Measurements from ENCODE around the gene DGCR6L.
"Not testable (repeated sequence)": the region's sequence is repeated elsewhere in the genome, so short reads cannot be mapped to it uniquely, and the experiment has no call there.

DNA sequence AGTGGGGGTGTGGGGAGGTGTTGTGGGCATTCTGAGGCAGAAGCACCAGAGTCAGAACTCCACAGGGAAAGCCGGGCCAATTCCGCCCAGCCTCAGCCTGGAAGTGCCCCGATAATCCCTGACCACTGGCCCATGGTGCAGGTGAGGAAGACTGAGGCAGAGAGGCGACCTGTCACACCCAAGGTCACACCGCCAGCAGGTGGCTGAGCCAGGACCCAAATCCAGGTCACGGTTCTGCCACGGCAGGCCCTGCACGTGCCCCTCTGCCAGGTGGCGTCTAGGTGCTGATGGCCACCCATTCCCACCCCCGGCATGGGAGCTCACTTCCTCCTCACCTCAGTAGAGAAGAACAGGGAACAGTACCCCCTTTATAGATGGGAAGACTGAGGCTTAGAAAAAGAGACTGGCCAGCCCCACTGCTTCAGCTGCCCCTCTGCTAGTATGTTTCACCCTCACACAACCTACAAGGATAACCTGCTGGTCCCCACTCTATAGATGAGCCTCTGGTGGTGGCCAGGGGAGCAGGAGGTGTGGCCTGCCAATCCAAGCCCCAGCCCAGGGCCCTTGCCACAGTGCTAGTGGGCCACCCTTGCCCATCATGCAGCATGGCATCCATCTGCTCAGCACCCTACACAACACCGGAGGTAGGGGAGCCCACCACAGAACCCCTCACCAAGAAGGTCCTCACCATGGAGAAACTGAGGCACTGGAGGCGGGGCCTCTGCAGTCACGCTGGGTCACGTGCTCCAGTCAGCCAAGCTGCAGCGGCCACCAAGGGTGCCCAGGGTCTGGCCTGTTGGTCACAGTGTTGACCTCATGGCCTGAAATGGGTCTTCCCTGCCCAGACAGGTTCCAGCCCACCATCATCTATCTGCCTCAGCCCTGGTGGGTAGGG, 53.8 kb downstream of the DGCR6L start:
- TF ChIP-seq, protein P1, sequence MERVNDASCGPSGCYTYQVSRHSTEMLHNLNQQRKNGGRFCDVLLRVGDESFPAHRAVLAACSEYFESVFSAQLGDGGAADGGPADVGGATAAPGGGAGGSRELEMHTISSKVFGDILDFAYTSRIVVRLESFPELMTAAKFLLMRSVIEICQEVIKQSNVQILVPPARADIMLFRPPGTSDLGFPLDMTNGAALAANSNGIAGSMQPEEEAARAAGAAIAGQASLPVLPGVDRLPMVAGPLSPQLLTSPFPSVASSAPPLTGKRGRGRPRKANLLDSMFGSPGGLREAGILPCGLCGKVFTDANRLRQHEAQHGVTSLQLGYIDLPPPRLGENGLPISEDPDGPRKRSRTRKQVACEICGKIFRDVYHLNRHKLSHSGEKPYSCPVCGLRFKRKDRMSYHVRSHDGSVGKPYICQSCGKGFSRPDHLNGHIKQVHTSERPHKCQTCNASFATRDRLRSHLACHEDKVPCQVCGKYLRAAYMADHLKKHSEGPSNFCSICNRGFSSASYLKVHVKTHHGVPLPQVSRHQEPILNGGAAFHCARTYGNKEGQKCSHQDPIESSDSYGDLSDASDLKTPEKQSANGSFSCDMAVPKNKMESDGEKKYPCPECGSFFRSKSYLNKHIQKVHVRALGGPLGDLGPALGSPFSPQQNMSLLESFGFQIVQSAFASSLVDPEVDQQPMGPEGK (CRISPR knock-in tag; IDR thresholded peaks at IDR 0.05; ENCODE audit: borderline replicate concordance): not testable (repeated sequence)
- TF ChIP-seq ZFP30 (CRISPR knock-in tag; IDR thresholded peaks at IDR 0.05); ISL1 (CRISPR knock-in tag; IDR thresholded peaks at IDR 0.05); PPARA (CRISPR knock-in tag; IDR thresholded peaks at IDR 0.05; ENCODE audit: borderline replicate concordance): not testable (repeated sequence)
- TF ChIP-seq, protein P2, sequence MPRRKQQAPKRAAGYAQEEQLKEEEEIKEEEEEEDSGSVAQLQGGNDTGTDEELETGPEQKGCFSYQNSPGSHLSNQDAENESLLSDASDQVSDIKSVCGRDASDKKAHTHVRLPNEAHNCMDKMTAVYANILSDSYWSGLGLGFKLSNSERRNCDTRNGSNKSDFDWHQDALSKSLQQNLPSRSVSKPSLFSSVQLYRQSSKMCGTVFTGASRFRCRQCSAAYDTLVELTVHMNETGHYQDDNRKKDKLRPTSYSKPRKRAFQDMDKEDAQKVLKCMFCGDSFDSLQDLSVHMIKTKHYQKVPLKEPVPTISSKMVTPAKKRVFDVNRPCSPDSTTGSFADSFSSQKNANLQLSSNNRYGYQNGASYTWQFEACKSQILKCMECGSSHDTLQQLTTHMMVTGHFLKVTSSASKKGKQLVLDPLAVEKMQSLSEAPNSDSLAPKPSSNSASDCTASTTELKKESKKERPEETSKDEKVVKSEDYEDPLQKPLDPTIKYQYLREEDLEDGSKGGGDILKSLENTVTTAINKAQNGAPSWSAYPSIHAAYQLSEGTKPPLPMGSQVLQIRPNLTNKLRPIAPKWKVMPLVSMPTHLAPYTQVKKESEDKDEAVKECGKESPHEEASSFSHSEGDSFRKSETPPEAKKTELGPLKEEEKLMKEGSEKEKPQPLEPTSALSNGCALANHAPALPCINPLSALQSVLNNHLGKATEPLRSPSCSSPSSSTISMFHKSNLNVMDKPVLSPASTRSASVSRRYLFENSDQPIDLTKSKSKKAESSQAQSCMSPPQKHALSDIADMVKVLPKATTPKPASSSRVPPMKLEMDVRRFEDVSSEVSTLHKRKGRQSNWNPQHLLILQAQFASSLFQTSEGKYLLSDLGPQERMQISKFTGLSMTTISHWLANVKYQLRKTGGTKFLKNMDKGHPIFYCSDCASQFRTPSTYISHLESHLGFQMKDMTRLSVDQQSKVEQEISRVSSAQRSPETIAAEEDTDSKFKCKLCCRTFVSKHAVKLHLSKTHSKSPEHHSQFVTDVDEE (CRISPR knock-in tag; IDR thresholded peaks at IDR 0.05): not testable (repeated sequence)

Data from SK-N-SH treated with all-trans-retinoic acid at 6 μM for 48 hours (cell line).